ENCODE data around the gene POLE.
"Not testable (repeated sequence)": the region's sequence is repeated elsewhere in the genome, so short reads cannot be mapped to it uniquely, and the experiment has no call there.

Gene POLE

GRCh38 chr12:132718644-132719043 is 31.5 kb upstream of the POLE start:
- no peak for DNase-seq (ENCODE audit: low spot score)

GRCh38 chr12:132717531-132718387 is 30.6 kb upstream of the POLE start:
- DNase-seq (ENCODE audit: low spot score), result no peak

DNA sequence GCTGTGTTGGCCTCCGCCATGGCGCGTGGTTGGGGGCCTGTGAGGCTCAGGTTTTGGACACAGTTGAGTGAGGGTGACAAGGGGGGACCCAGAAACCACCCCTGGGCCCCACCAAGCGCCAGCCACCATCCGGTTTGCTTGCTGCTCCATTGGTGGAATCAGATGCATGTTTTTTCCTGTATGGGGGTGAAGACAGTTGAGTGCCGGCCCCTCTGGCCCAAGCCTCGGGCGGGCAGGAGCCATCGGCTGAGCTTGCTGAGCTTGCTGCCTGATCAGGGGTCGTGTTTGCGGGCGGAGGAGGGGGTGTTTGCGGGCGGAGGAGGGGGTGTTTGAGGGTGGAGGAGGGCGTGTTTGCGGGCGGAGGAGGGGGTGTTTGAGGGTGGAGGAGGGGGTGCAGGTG is 29.9 kb upstream of the POLE start:
- DNase-seq (ENCODE audit: low spot score), result no peak

DNA sequence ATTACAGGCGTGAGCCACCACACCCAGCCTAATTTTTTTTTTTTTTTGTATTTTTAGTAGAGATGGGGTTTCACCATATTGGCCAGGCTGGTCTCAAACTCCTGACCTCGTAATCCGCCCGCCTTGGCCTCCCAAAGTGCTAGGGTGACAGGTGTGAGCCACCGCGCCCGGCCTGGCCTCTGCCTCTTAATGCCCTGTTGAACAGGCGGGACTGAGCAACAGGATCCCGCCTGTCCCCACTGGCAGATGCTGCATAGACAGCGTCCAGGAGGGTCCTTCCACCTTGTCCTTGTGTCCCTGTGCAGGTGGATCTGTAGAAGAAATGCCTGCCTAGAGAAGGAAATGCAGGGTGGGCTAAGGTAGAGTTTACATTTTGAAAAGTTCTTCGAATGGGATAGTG is 29.2 kb upstream of the POLE start:
- no peak for DNase-seq (ENCODE audit: low spot score)

GRCh38 chr12:132715874-132716273 is 28.7 kb upstream of the POLE start:
- DNase-seq (ENCODE audit: low spot score), result no peak

DNA sequence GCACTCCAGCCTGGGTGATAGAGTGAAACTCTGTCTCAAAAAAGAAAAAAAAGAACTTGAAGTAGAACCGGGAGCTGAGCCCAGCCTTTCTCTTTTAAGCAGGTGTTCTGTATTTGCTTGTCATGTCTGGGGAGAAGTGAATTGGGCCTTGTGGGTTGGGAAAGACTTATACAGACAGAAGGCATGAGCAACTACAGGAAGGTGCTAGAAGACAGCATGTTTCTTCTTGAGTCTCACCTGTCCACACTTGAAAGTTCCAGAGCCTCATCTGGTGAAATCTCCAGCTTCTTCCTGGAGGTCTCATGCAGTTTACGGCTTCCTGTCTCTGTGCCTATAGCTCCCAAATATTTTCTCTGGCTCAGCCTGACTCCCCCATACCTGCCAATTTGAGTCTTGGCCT is 26.0 kb upstream of the POLE start:
- DNase-seq (ENCODE audit: low spot score), result no peak

GRCh38 chr12:132711080-132711843 is 24.1 kb upstream of the POLE start:
- DNase-seq (ENCODE audit: low spot score), result peak; percentile 32

DNA sequence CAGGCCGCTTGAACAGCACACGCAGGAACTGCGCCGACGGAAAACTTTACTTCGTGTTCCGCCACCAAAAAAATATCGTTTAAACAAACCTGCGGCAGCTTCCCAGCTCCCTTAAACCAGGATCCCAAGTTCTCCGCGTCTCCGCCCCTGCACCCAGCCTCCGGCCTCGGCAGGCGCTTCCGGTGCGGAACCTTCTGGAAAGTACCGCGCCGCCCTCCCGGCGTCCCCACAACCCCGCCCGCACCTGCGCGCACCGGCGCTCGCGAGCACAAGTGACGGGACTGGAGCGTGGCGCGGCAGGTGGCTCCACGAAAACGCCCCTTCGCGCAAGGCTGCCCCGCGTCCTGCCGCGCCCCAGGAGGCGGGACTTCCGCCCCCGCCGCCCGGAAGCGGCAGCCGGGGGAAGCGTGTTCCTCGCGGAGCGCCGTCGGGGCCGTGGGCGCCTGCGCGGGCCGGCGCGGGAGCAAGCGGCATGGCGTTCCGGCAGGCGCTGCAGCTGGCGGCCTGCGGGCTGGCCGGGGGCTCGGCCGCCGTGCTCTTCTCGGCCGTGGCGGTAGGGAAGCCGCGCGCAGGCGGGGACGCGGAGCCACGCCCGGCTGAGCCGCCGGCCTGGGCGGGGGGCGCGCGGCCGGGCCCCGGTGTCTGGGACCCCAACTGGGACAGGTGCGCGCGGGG is 23.4 kb upstream of the POLE start, which contains the start of gene PGAM5:
PGAM5 (plus strand) TSS at position 438 of the 675 bp plus-strand sequence; CDS start at position 473, 35 bp downstream.
- DNase-seq (ENCODE audit: low spot score), result peak; percentile 83

DNA sequence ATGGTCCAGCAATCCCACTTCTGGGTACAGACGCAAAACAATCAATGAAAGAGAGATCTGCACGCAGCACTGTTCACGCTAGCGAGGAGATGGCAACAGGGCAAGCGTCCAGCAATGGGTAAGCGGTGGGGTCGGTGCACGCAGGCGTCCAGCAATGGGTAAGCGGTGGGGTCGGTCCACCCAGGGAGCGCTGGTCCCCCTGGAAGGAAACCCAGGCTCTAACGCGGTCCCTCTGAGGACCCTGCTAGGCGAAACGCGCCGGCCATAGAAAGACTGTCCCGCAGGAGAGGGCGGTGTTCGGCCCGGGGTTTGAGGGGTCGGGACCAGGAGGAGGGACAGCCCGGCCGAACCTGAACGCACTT is 22.9 kb upstream of the POLE start:
- DNase-seq (ENCODE audit: low spot score), result no peak

DNA sequence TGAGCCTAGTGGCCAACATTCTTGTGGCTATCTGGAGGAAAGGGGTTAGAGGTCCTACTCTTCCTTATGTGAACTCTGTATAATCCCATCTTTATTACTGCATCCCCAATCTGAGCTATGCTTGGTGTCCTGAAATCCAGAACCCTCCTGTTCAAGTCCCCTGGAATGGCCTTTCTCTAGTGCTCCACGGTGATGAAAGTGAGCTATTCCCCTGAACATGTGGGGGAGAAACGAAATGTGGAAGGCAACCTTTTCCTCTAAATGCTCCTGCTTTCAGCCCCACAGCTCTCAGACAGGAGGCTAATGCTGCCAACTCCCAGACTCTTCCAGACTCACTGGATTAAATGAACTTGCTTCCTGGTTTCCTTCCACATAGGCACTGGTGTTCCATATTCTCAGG is 21.0 kb upstream of the POLE start:
- DNase-seq (ENCODE audit: low spot score), result no peak

DNA sequence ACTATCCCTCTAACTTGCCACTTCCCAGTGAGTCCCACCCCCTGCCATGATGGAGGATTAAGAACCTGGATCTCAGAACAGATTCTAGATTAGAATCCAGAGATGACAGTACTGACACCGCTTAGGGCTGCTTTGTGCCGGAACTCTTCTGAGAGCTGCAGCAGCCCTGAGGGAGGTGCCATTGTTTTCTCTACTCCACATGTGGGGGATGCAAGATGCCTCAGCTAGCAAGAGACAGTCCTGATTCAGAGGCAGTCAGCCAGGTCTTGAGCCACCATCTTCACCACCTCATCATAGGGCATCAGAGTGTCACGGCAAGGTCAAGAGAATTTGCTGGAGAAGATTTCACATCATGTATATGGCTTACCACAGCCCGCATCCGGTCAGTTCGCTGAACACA is 20.1 kb upstream of the POLE start:
- DNase-seq (ENCODE audit: low spot score), result no peak

DNA sequence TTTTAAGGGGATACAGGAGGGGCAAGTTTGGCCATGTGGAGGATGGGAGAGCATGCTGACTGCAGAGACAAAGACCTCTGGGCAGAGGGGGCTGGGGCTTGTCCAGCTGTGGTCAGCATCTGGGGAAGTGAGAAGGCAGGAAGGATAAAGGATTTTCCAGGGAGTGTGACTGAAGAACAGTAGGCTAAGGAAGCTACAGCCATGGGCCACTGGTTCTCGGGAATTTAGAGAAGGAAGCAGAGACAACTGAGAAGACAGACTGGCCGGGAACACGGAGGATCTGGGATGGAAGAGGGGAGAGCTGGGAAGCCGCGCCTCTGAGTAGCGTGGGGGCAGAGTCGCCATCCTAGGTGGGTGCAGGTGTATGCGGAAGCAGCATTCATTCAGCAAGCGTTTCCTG is 16.5 kb upstream of the POLE start:
- DNase-seq (ENCODE audit: low spot score), result no peak

- DNase-seq (ENCODE audit: low spot score), result no peak
These were observed 15.5 kb upstream of the POLE start for GRCh38 chr12:132702640-132703039.

GRCh38 chr12:132700212-132700822 is 13.2 kb upstream of the POLE start:
- no peak for DNase-seq (ENCODE audit: low spot score)

GRCh38 chr12:132698341-132698740 is 11.2 kb upstream of the POLE start:
- DNase-seq (ENCODE audit: low spot score), result no peak

GRCh38 chr12:132695431-132695830 is 8.3 kb upstream of the POLE start:
- no peak for DNase-seq (ENCODE audit: low spot score)

GRCh38 chr12:132694888-132695287 is 7.7 kb upstream of the POLE start:
- not testable (repeated sequence) for DNase-seq (ENCODE audit: low spot score)

DNA sequence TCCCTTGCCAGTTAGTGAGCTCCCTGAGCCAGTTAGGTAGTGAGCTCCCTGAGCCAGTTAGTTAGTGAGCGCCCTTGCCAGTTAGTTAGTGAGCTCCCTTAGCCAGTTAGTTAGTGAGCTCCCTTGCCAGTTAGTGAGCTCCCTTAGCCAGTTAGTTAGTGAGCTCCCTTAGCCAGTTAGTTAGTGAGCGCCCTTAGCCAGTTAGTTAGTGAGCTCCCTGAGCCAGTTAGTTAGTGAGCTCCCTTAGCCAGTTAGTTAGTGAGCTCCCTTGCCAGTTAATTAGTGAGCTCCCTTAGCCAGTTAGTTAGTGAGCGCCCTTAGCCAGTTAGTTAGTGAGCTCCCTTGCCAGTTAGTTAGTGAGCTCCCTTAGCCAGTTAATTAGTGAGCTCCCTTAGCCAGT is 4.9 kb upstream of the POLE start:
- not testable (repeated sequence) for DNase-seq (ENCODE audit: low spot score)

DNA sequence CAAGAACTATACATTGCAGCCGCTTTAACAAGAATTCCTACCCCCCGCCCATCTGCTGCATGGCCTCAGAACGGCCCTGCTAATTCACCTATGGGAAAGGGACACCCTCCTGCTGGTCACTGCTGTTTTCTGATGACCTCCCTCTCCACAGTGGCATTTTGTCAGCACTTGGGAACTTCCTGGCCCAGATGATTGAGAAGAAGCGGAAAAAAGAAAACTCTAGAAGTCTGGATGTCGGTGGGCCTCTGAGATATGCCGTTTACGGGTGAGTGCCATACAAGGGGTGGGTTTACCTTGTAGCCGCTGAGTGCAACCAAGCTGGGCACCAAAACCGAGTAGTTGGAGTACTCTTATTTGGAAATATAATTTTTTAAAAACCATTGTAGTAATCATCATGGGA is 3.0 kb upstream of the POLE start:
- no peak for DNase-seq (ENCODE audit: low spot score)

DNA sequence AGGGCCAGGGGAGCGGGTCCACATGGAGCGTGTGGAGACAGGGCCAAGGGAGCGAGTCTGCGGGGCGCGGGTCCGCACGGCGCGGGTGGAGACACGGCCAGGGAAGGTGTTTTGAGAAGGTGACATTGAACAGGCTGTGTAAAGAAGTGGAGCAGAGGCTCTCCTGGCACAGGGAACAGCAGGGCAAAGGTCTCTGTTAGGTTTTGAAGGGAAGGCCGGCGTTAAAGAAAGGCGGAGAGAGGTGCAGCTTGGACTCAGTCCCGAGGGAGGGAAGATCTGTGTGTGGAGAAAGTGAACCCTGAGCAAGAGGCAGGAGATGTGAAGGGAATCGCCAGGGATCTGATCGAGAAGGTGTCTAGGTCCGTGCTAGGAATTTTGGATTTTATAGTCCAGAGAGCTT is 2.1 kb upstream of the POLE start:
- no peak for DNase-seq (ENCODE audit: low spot score)

- DNase-seq (ENCODE audit: low spot score), result no peak
These were observed 324 bp downstream of the POLE start for GRCh38 chr12:132686825-132687210.

- DNase-seq (ENCODE audit: low spot score), result no peak
These were observed 1.7 kb downstream of the POLE start for GRCh38 chr12:132685400-132685799.
